GM12891 (cell line): ENCODE data around the gene CYB561D1.

Experiments used
- DNase-seq: peaks from one replicate; pipeline ENCODE4 v3.0.0; 2011; ENCODE audit warnings: low spot score; ENCODE audit not compliant: insufficient read length
- FAIRE-seq: peaks from 2 replicates; lab custom pipeline; 2011; peaks lifted over from hg19 to GRCh38; lab: Jason Lieb, UNC
- PAX5 ChIP-seq: IDR thresholded peaks from 2 replicates; pipeline ENCODE4 v1.6.1; 2011; ENCODE audit warnings: low read length, moderate library complexity, mild to moderate bottlenecking; ENCODE audit not compliant: insufficient read depth, severe bottlenecking
- POLR2A ChIP-seq: IDR thresholded peaks from 2 replicates; pipeline ENCODE4 v1.6.1; 2011; ENCODE audit warnings: low read depth, low read length, control low read depth
- POLR2AphosphoS5 ChIP-seq: IDR thresholded peaks from 2 replicates; pipeline ENCODE4 v1.6.1; 2011; ENCODE audit warnings: low read depth, low read length, control low read depth
- POU2F2 ChIP-seq: IDR thresholded peaks from 2 replicates; pipeline ENCODE4 v1.6.1; 2011; ENCODE audit warnings: low read depth, mild to moderate bottlenecking, control low read depth, low read length, moderate library complexity
- SPI1 ChIP-seq: IDR thresholded peaks from 2 replicates; pipeline ENCODE4 v1.6.1; 2011; ENCODE audit warnings: low read depth, low read length, control low read depth
- TAF1 ChIP-seq: IDR thresholded peaks from 2 replicates; pipeline ENCODE4 v1.6.1; 2011; ENCODE audit warnings: low read depth, low read length, control low read depth

CYB561D1 gene

GRCh38 chr1:109527846-109528695, 34.2 kb downstream of the CYB561D1 start:
- DNase-seq (no peak), FAIRE-seq (no peak)
- TF ChIP-seq PAX5 (no peak), TAF1 (no peak), POLR2A (no peak), SPI1 (no peak), POLR2AphosphoS5 (no peak), POU2F2 (no peak)

GRCh38 chr1:109528712-109529111, 34.8 kb downstream of the CYB561D1 start:
- no peak for TF ChIP-seq TAF1
- no peak for TF ChIP-seq POU2F2
- TF ChIP-seq PAX5, result no peak
- TF ChIP-seq POLR2AphosphoS5, result no peak
- TF ChIP-seq SPI1, result no peak
- TF ChIP-seq POLR2A, result no peak
- no peak for DNase-seq
- no peak for FAIRE-seq

- no peak for DNase-seq
- no peak for FAIRE-seq
- no peak for TF ChIP-seq POLR2AphosphoS5
- no peak for TF ChIP-seq SPI1
- TF ChIP-seq POU2F2, result no peak
- TF ChIP-seq POLR2A, result no peak
- no peak for TF ChIP-seq PAX5
- no peak for TF ChIP-seq TAF1
These were observed 36.1 kb downstream of the CYB561D1 start for GRCh38 chr1:109529881-109530456.

- DNase-seq (no peak), FAIRE-seq (no peak)
- TF ChIP-seq POLR2AphosphoS5, result no peak
- TF ChIP-seq SPI1, result no peak
- no peak for TF ChIP-seq TAF1
- TF ChIP-seq POLR2A, result no peak
- no peak for TF ChIP-seq POU2F2
- TF ChIP-seq PAX5, result no peak
These were observed 36.7 kb downstream of the CYB561D1 start for GRCh38 chr1:109530457-109531087.

- TF ChIP-seq TAF1 (no peak), SPI1 (no peak), PAX5 (no peak), POLR2A (no peak), POU2F2 (no peak), POLR2AphosphoS5 (no peak)
- DNase-seq, result no peak
- FAIRE-seq, result no peak
These were observed 37.5 kb downstream of the CYB561D1 start for GRCh38 chr1:109531380-109531779.

DNA sequence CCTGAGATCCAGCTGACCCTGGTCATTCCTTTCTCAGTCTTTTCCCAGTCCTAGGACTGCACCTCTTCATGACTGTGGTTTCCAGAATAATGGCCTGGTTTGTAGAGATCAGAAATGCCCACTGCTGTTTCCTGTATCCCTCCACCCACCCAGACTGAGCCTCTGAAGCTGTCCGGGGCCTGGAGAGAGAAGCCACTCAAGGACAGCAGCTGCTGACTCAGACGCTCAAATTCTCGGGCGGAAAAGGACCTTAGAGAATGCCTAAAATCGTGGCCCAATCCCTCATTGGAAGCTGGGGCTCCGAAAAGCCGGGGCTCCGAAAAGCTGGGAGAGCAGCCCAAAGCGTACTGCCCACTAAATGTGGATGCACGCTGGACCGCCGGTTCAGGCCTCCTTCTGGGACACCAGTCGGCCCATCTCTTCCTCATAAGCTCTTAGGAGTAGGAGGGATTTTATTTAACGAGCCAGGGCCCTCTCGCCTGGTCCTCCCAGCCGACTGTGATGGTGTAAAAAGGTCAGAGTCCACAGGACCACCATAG, 38.0 kb downstream of the CYB561D1 start:
- no peak for DNase-seq
- no peak for FAIRE-seq
- TF ChIP-seq POU2F2 (no peak), TAF1 (no peak), POLR2AphosphoS5 (no peak), POLR2A (no peak), PAX5 (no peak), SPI1 (no peak)

DNA sequence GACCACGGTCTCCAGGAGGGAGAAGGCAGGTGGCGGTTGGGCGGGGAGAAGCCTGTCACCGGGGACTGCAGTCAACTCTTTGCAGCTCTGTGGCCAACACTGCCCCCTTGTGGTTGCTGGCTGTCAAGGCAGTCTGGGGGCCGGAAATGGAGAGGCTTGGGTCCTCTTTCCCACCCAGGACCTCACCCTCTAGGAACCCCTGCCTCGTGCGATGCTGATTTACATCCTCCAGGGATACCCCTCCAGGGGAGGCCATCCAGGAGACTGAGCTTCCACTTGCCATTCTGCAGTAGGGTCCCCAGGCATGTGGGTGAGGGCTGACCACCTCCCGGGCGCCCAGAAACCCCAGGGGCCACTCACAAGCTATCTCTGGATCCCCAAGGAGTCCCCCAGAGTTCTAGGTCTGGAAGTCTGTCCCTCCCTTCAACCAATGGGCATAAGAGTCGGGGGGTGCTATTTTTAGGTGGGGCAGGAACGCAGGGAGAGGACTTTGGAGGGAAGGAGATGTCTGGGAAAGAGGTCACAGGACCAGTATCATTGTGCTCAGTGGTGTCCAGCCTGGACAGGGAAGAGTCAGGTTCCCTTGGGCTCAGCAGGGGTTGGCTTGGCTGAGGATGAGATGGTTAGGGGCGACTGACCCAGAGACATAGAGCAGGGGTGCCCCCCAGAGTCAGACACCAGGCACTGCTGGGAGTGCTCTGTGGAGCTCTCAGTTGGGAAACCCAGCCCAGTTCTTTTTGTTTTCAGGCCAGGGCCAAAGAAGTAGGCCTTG, 38.7 kb downstream of the CYB561D1 start:
- DNase-seq (peak; percentile 78), FAIRE-seq (peak; percentile 89)
- 0 out of 2 replicates have a peak, but pooled peaks have one; percentile 27 for TF ChIP-seq POU2F2
- TF ChIP-seq TAF1, result no peak
- no peak for TF ChIP-seq POLR2A
- no peak for TF ChIP-seq SPI1
- no peak for TF ChIP-seq PAX5

- FAIRE-seq (no peak), DNase-seq (no peak)
- TF ChIP-seq POLR2A, result no peak
- no peak for TF ChIP-seq TAF1
- no peak for TF ChIP-seq PAX5
- TF ChIP-seq POU2F2, result no peak
- TF ChIP-seq POLR2AphosphoS5, result no peak
- TF ChIP-seq SPI1, result no peak
These were observed 40.5 kb downstream of the CYB561D1 start for GRCh38 chr1:109534307-109534858.
